Ishikawa (cell line): ENCODE results near the gene PTPRJ.

Source experiments
- CEBPB ChIP-seq: IDR thresholded peaks from 2 replicates; pipeline ENCODE4 v1.6.1; 2012
- CREB1 ChIP-seq: IDR thresholded peaks from 2 replicates; pipeline ENCODE4 v1.6.1; 2012; ENCODE audit warnings: low read depth
- EGR1 ChIP-seq: IDR thresholded peaks from 2 replicates; pipeline ENCODE4 v1.6.1; 2012
- EP300 ChIP-seq: IDR thresholded peaks from 2 replicates; pipeline ENCODE4 v1.6.1; 2012; ENCODE audit warnings: borderline replicate concordance
- FOXM1 ChIP-seq: IDR thresholded peaks from 2 replicates; pipeline ENCODE4 v1.6.1; 2012; ENCODE audit warnings: low read depth, borderline replicate concordance
- MAX ChIP-seq: IDR thresholded peaks from 2 replicates; pipeline ENCODE4 v1.6.1; 2012
- NFIC ChIP-seq: IDR thresholded peaks from 2 replicates; pipeline ENCODE4 v1.6.1; 2012
- RAD21 ChIP-seq: IDR thresholded peaks from 2 replicates; pipeline ENCODE4 v1.6.1; 2012; ENCODE audit warnings: low read depth
- REST ChIP-seq: IDR thresholded peaks from 2 replicates; pipeline ENCODE4 v1.6.1; 2012; ENCODE audit warnings: low read depth, mild to moderate bottlenecking
- TAF1 ChIP-seq: IDR thresholded peaks from 2 replicates; pipeline ENCODE4 v1.6.1; 2012; ENCODE audit warnings: low read depth, mild to moderate bottlenecking
- TCF12 ChIP-seq: IDR thresholded peaks from 2 replicates; pipeline ENCODE4 v1.6.1; 2012; ENCODE audit warnings: low read depth
- USF1 ChIP-seq: IDR thresholded peaks from 2 replicates; pipeline ENCODE4 v1.6.1; 2012
- YY1 ChIP-seq: IDR thresholded peaks from 2 replicates; pipeline ENCODE4 v1.6.1; 2012; ENCODE audit warnings: low read depth
- ZBTB7A ChIP-seq: IDR thresholded peaks from 2 replicates; pipeline ENCODE4 v1.6.1; 2012; ENCODE audit warnings: low read depth

GRCh38 chr11:48037709-48038468 lies 57.5 kb downstream of the PTPRJ start:
- no peak for TF ChIP-seq RAD21
- TF ChIP-seq REST, result no peak
- no peak for TF ChIP-seq EP300
- no peak for TF ChIP-seq ZBTB7A
- no peak for TF ChIP-seq FOXM1
- no peak for TF ChIP-seq YY1
- no peak for TF ChIP-seq CEBPB
- no peak for TF ChIP-seq TAF1
- TF ChIP-seq USF1, result no peak
- TF ChIP-seq MAX, result no peak
- no peak for TF ChIP-seq CREB1
- no peak for TF ChIP-seq EGR1
- no peak for TF ChIP-seq NFIC
- TF ChIP-seq TCF12, result no peak
